B cell (primary cell): ENCODE results near the gene MAP3K5. TPM values are rescaled to one million over a fixed set of nuclear protein-coding genes. Genes with fewer than 3 reads are reported as not detected.

Source experiments
- ATAC-seq: fragments of 200-7000 bp; cut with Tn5 transposase; one replicate; pipeline ENCODE4 v1.10.0; 2021; ENCODE audit warnings: low read depth, mild to moderate bottlenecking, moderate number of reproducible peaks, moderate library complexity
- CTCF ChIA-PET: fragments of 350-600 bp; sonication (Branson Sonifier 250); formaldehyde crosslinking; loops from one replicate; lab custom pipeline; 2021; ENCODE audit warnings: antibody characterized with exemption, inconsistent platforms; lab: Charles Lee
- POLR2A ChIA-PET: fragments of 350-600 bp; sonication (Branson Sonifier 250); formaldehyde crosslinking; loops from one replicate; lab custom pipeline; 2021; ENCODE audit warnings: antibody characterized with exemption; lab: Charles Lee
- DNase-seq: peaks from one replicate; pipeline ENCODE4 v3.0.0; 2013
- H2AFZ ChIP-seq: 2 replicates; pipeline ENCODE4 v1.6.1; 2012; ENCODE audit warnings: mild to moderate bottlenecking, low read depth, low read length; ENCODE audit not compliant: insufficient read depth, poor library complexity, severe bottlenecking
- H3K27ac ChIP-seq, 2 donors: 1 replicate in 1 of 2; 2 replicates in 1 of 2; pipeline ENCODE4 v1.5.1; 2012 to 2013; ENCODE audit warnings: low read length in 2 of 2, mild to moderate bottlenecking in 2 of 2, moderate library complexity in 1 of 2
- H3K27me3 ChIP-seq, 4 experiments: fragments of 200-600 bp in 1 of 4; sonication (generic) in 1 of 4; replicated peaks in 1 of 4; 1 replicate in 2 of 4; 2 replicates in 2 of 4; pipeline versions ENCODE4 v1.6.1 to v1.7.0; 2013 to 2016; ENCODE audit warnings: low read length in 3 of 4, mild to moderate bottlenecking in 2 of 4, mixed read lengths in 1 of 4, moderate library complexity in 1 of 4; ENCODE audit not compliant: insufficient read depth in 4 of 4, control insufficient read depth in 3 of 4; ENCODE audit errors: control extremely low read depth in 1 of 4
- H3K36me3 ChIP-seq, 2 experiments: replicated peaks in 1 of 2; 1 replicate in 1 of 2; 2 replicates in 1 of 2; pipeline versions ENCODE4 v1.6.1 to v1.7.1; 2013; ENCODE audit warnings: low read length in 1 of 2; ENCODE audit not compliant: insufficient read depth in 2 of 2, control insufficient read depth in 1 of 2; ENCODE audit errors: control extremely low read depth in 1 of 2, extremely low read depth in 1 of 2
- H3K4me1 ChIP-seq, 2 donors: fragments of 200-600 bp in 1 of 2; sonication (generic) in 1 of 2; 1 replicate in 1 of 2; 2 replicates in 1 of 2; pipeline versions ENCODE4 v1.5.1 to v1.6.1; 2013 to 2017; ENCODE audit warnings: low read length in 2 of 2; ENCODE audit not compliant: control insufficient read depth in 2 of 2, insufficient read depth in 2 of 2
- H3K4me2 ChIP-seq: replicated peaks from 2 replicates; pipeline ENCODE3; 2012; ENCODE audit warnings: mild to moderate bottlenecking, low read depth, low read length; ENCODE audit not compliant: poor library complexity, severe bottlenecking
- H3K4me3 ChIP-seq, 5 experiments: fragments of 200-600 bp in 1 of 5; sonication (generic) in 1 of 5; 1 replicate in 3 of 5; 2 replicates in 2 of 5; pipeline versions ENCODE4 v1.5.1 to v1.7.0; 2011 to 2016; ENCODE audit warnings: low read length in 4 of 5, mild to moderate bottlenecking in 4 of 5, low read depth in 2 of 5, control low read depth in 1 of 5, moderate library complexity in 1 of 5; ENCODE audit not compliant: insufficient read depth in 1 of 5; ENCODE audit errors: control extremely low read depth in 1 of 5, extremely low read depth in 1 of 5
- H3K79me2 ChIP-seq: fragments of 200-600 bp; sonication (generic); one replicate; pipeline ENCODE4 v1.6.0; 2016; ENCODE audit warnings: low read length; ENCODE audit not compliant: control insufficient read depth, insufficient read depth
- H3K9ac ChIP-seq: fragments of 200-600 bp; sonication (generic); 2 replicates; pipeline ENCODE4 v1.6.1; 2017; ENCODE audit warnings: mild to moderate bottlenecking, low read length, moderate library complexity
- H3K9me3 ChIP-seq, 3 donors: one replicate each; pipeline versions ENCODE4 v1.6.1 to v1.7.1; 2013; ENCODE audit warnings: low read length in 2 of 3; ENCODE audit not compliant: control insufficient read depth in 2 of 3, insufficient read depth in 1 of 3; ENCODE audit errors: control extremely low read depth in 1 of 3
- H4K20me1 ChIP-seq: 2 replicates; pipeline ENCODE4 v1.6.0; 2012; ENCODE audit warnings: mild to moderate bottlenecking, low read length; ENCODE audit not compliant: insufficient read depth, control insufficient read depth, poor library complexity, severe bottlenecking
- H3K27ac Mint-ChIP-seq: one replicate; pipeline ENCODE4 v1.8.0; 2021; ENCODE audit warnings: mixed read lengths
- H3K27me3 Mint-ChIP-seq: one replicate; pipeline ENCODE4 v1.8.0; 2021; ENCODE audit warnings: mixed read lengths
- H3K4me1 Mint-ChIP-seq: one replicate; pipeline ENCODE4 v1.8.0; 2021; ENCODE audit warnings: mixed read lengths
- H3K4me3 Mint-ChIP-seq: one replicate; pipeline ENCODE4 v1.8.0; 2021; ENCODE audit warnings: mixed read lengths
- H3K9me3 Mint-ChIP-seq: one replicate; pipeline ENCODE4 v1.8.0; 2022; ENCODE audit warnings: mixed read lengths; ENCODE audit not compliant: insufficient read depth
- CTCF ChIP-seq: fragments of 200-600 bp; IDR thresholded peaks from one replicate; pipeline ENCODE4 v1.8.0; 2022; ENCODE audit warnings: antibody characterized with exemption, mild to moderate bottlenecking
- EZH2 ChIP-seq: IDR thresholded peaks from 2 replicates; pipeline ENCODE4 v1.6.1; 2012; ENCODE audit warnings: borderline replicate concordance, low read depth, mild to moderate bottlenecking, moderate library complexity, low read length; ENCODE audit not compliant: insufficient read depth, poor library complexity, severe bottlenecking
- WGBS: methylation state at CpG from one replicate; pipeline ENCODE4 v1.1.5; 2013; ENCODE audit warnings: missing lambda C conversion rate; ENCODE audit not compliant: insufficient coverage; 5-methylcytosine and 5-hydroxymethylcytosine counted together
- intact Hi-C: fragments of 100-400 bp; cut with micrococcal nuclease; formaldehyde crosslinking; loops from one replicate; pipeline ENCODE4 v1.10.0; 2022
- polyA plus RNA-seq: library from polyadenylated mRNA; depleted of rRNA; stranded (reverse); fragments of >200 nt; gene quantifications from 2 replicates; pipeline ENCODE4 v1.2.3, GENCODE V29; 2012
- total RNA-seq, 2 donors: library from RNA; stranded (reverse); fragments of 120-200 nt in 1 of 2; gene quantifications; 1 replicate in 1 of 2; 2 replicates in 1 of 2; pipeline versions ENCODE4 v1.2.3 to v1.2.4, GENCODE V29; 2013 to 2022

MAP3K5 gene
- total and polyA plus RNA-seq, 2 donors (not counting 1 experiment from before 2014, with no cell fraction given), result 5.7 to 34.1 TPM

GRCh38 chr6:136571496-136571895 lies 220.8 kb downstream of the MAP3K5 start:
- ChIA-PET CTCF (no interaction called here), POLR2A (no interaction called here)
- intact Hi-C loops, result no loop called here
- DNase-seq, result no peak
- peaks cover 0 to 11% (median 9%) of the 10 kb centered on the region in 3 donors for H3K9me3 ChIP-seq
- H3K27me3 ChIP-seq, result no peaks in the 10 kb centered on the region
- no peaks in the 10 kb centered on the region for H3K79me2 ChIP-seq
- TF ChIP-seq CTCF (no peak), EZH2 (no peak)
- no peak overlapping the region for H3K27ac ChIP-seq
- peaks cover 0 to under 1% of the 10 kb centered on the region in 2 donors for H3K4me1 ChIP-seq
- no peak overlapping the region for H3K4me2 ChIP-seq
- H2AFZ ChIP-seq, result no peak overlapping the region
- no peak overlapping the region for H3K4me3 ChIP-seq
- H3K9ac ChIP-seq, result no peak overlapping the region
- no peak overlapping the region for H3K27ac Mint-ChIP-seq
- H3K9me3 Mint-ChIP-seq, result peaks cover 11% of the 10 kb centered on the region
- H3K27me3 Mint-ChIP-seq, result no peaks in the 10 kb centered on the region
- no peaks in the 10 kb centered on the region for H3K4me1 Mint-ChIP-seq
- ATAC-seq, result no peak
- H4K20me1 ChIP-seq, result no peaks in the 10 kb centered on the region
- peaks cover 10 to 34% of the 10 kb centered on the region in 2 experiments for H3K36me3 ChIP-seq
- no peak overlapping the region for H3K4me3 Mint-ChIP-seq

GRCh38 chr6:136571065-136571464 lies 221.2 kb downstream of the MAP3K5 start:
- DNase-seq (no peak), ATAC-seq (no peak)
- WGBS, result 93% methylated on average over 2 of the region's 5 CpGs
- H3K9me3 Mint-ChIP-seq, result peaks cover 11% of the 10 kb centered on the region
- intact Hi-C loops, result no loop called here
- POLR2A ChIA-PET, result no interaction called here
- H3K27ac ChIP-seq, result no peak overlapping the region
- no peaks in the 10 kb centered on the region for H3K27me3 Mint-ChIP-seq
- no peak overlapping the region for H3K4me3 Mint-ChIP-seq
- H4K20me1 ChIP-seq, result no peaks in the 10 kb centered on the region
- CTCF ChIA-PET, result no interaction called here
- no peak overlapping the region for H3K4me3 ChIP-seq
- H3K9me3 ChIP-seq, result peaks cover 0 to 11% (median 9%) of the 10 kb centered on the region in 3 donors
- peaks cover 9 to 32% of the 10 kb centered on the region in 2 experiments for H3K36me3 ChIP-seq
- peaks cover 3 to 5% of the 10 kb centered on the region in 2 donors for H3K4me1 ChIP-seq
- H3K27ac Mint-ChIP-seq, result no peak overlapping the region
- peaks cover 2% of the 10 kb centered on the region for H3K4me1 Mint-ChIP-seq
- H3K79me2 ChIP-seq, result no peaks in the 10 kb centered on the region
- no peaks in the 10 kb centered on the region for H3K27me3 ChIP-seq
- TF ChIP-seq CTCF (no peak), EZH2 (no peak)
- no peak overlapping the region for H2AFZ ChIP-seq
- H3K4me2 ChIP-seq, result no peak overlapping the region
- no peak overlapping the region for H3K9ac ChIP-seq
